Measurements from ENCODE around the gene HCRT.
"Not testable (repeated sequence)": the region's sequence is repeated elsewhere in the genome, so short reads cannot be mapped to it uniquely, and the experiment has no call there.

The HCRT gene

DNA sequence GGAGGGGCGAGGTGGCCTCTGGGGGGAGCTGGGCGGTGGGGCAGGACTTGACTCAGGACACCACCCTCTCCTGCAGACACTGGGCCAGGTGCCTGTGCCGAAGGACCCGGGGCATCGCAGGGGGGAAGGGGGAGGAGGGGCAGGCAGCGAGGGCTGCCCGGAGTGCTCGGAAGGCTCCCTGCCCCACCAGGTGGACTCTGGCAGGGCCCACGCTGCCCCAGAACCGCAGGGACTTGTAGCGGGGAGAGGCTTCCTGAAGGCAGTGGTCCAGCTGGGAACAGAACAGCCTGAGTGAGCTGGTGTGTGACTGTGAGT is 4.4 kb upstream of the HCRT start:
- TF ChIP-seq YY1 (IDR thresholded peaks at IDR 0.05; ENCODE audit: insufficient read depth, insufficient read length) (no peak), ZNF274 (IDR thresholded peaks at IDR 0.05; ENCODE audit: low read depth, low read length) (no peak), SUZ12 (IDR thresholded peaks at IDR 0.05; ENCODE audit: extremely low read depth, insufficient read depth, insufficient read length) (no peak)
- H3K36me3 ChIP-seq (ENCODE audit: insufficient read depth, insufficient read length, low read length), result no peaks in the 10 kb centered on the region
- DNase-seq (ENCODE audit: low read depth, low spot score), result no peak
- H3K4me1 ChIP-seq (ENCODE audit: insufficient read depth, insufficient read length), result peaks cover 20% of the 10 kb centered on the region
- peaks cover 13% of the 10 kb centered on the region for H3K27me3 ChIP-seq (ENCODE audit: insufficient read depth, insufficient read length)
- no peaks in the 10 kb centered on the region for H3K9me3 ChIP-seq (ENCODE audit: insufficient read depth, low read length)
- no peak overlapping the region for H3K4me3 ChIP-seq (ENCODE audit: insufficient read length, low read depth)
- H3K9ac ChIP-seq (ENCODE audit: insufficient read length, low read depth), result no peak overlapping the region

DNA sequence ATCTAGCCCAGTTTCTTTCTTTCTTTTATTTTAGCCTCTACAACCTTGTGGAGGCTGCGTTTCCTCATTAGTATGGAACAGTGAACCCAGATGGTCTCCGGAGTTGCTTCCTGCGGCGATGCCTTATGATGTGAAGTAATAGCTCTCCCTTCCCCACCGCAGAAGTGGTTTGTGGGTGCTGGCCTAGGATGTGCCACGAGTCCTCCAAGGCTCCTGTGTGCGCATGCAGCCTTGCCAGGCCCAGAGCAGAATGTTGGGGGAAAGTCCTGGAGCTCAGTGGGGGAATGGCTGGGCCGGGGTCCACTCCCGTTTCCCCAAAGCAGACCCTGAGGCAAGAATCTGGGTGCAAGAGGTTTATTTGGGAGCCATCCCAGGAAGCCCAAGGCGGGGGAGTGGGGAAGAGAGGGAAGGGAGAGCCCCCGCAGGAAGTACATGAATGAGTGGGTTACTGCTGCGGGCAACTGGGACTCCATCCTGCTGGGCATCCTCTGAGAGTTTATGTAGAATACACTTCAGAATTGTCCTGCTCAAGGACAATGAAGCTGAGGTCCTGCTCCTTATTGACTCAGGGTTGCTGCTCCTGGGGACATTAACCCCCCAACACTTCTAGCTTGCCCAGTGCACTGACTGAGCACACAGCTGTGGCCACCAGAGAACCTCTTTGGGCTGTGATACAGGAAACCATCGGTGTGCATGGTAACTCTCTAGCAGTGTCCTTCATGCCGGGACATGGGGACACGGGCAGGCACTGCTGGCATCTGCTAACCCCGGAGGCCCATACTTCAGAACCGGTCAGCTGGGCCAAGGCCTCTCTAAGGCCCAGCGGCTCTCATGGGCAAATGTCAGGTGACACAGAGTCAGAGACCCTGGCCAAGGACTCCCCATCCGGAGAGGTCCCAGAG is 3.7 kb upstream of the HCRT start:
- no peak overlapping the region for H3K4me3 ChIP-seq (ENCODE audit: insufficient read length, low read depth)
- TF ChIP-seq ZNF274 (IDR thresholded peaks at IDR 0.05; ENCODE audit: low read depth, low read length) (no peak), SUZ12 (IDR thresholded peaks at IDR 0.05; ENCODE audit: extremely low read depth, insufficient read depth, insufficient read length) (no peak), YY1 (IDR thresholded peaks at IDR 0.05; ENCODE audit: insufficient read depth, insufficient read length) (no peak)

DNA sequence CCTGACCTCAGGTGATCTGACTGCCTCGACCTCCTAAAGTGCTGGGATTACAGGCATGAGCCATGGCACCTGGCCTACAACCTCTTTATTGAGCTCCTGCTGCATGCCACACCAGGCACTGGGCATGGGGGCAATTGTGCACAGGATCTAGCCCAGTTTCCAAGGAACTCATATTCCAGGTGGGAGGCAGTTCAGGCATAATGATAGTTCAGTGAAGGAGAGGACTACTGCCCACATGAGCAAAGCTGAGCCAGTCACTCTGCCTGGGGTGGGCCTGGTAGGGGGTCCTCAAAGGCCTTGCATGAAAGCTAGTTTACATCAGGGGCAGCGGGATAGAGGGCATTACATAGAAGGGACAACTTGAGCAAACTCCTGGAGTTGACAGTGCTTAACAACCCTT is 2.6 kb upstream of the HCRT start:
- Histone ChIP-seq H3K4me1 (ENCODE audit: insufficient read depth, insufficient read length) (peaks cover 25% of the 10 kb centered on the region), H3K9ac (ENCODE audit: insufficient read length, low read depth) (no peak overlapping the region), H3K27me3 (ENCODE audit: insufficient read depth, insufficient read length) (peaks cover 31% of the 10 kb centered on the region), H3K9me3 (ENCODE audit: insufficient read depth, low read length) (no peaks in the 10 kb centered on the region), H3K4me3 (ENCODE audit: insufficient read length, low read depth) (no peak overlapping the region), H3K36me3 (ENCODE audit: insufficient read depth, insufficient read length, low read length) (no peaks in the 10 kb centered on the region)
- DNase-seq (ENCODE audit: low read depth, low spot score), result no peak
- TF ChIP-seq YY1 (IDR thresholded peaks at IDR 0.05; ENCODE audit: insufficient read depth, insufficient read length), result no peak
- TF ChIP-seq SUZ12 (IDR thresholded peaks at IDR 0.05; ENCODE audit: extremely low read depth, insufficient read depth, insufficient read length), result no peak
- no peak for TF ChIP-seq ZNF274 (IDR thresholded peaks at IDR 0.05; ENCODE audit: low read depth, low read length)

More for the DNA sequence above, 3.7 kb upstream of the HCRT start:
- Histone ChIP-seq H3K9ac (ENCODE audit: insufficient read length, low read depth) (no peak overlapping the region), H3K9me3 (ENCODE audit: insufficient read depth, low read length) (no peaks in the 10 kb centered on the region), H3K36me3 (ENCODE audit: insufficient read depth, insufficient read length, low read length) (no peaks in the 10 kb centered on the region), H3K27me3 (ENCODE audit: insufficient read depth, insufficient read length) (peaks cover 19% of the 10 kb centered on the region), H3K4me1 (ENCODE audit: insufficient read depth, insufficient read length) (peaks cover 23% of the 10 kb centered on the region)
- DNase-seq (ENCODE audit: low read depth, low spot score), result no peak

DNA sequence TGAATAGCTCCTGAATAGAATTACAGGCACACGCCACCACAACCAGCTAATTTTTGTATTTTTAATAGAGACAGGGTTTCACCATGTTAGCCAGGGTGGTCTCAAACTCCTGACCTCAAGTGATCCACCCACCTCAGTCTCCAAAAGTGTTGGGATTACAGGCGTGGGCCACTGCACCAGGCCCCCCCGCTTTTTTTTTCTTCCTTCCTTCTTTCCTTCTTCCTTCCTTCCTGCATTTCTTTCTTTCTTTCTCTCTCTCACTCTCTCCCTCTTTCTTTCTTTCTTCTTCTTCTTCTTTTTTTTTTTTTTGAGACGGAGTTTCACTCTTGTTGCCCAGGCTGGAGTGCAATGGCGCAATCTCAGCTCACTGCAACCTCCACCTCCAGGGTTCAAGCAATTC is 939 bp upstream of the HCRT start:
- H3K9me3 ChIP-seq (ENCODE audit: insufficient read depth, low read length); H3K9ac ChIP-seq (ENCODE audit: insufficient read length, low read depth); H3K36me3 ChIP-seq (ENCODE audit: insufficient read depth, insufficient read length, low read length); DNase-seq (ENCODE audit: low read depth, low spot score); H3K4me3 ChIP-seq (ENCODE audit: insufficient read length, low read depth): not testable (repeated sequence)
- Histone ChIP-seq H3K4me1 (ENCODE audit: insufficient read depth, insufficient read length) (peaks cover 27% of the 10 kb centered on the region), H3K27me3 (ENCODE audit: insufficient read depth, insufficient read length) (peaks cover 47% of the 10 kb centered on the region)

DNA sequence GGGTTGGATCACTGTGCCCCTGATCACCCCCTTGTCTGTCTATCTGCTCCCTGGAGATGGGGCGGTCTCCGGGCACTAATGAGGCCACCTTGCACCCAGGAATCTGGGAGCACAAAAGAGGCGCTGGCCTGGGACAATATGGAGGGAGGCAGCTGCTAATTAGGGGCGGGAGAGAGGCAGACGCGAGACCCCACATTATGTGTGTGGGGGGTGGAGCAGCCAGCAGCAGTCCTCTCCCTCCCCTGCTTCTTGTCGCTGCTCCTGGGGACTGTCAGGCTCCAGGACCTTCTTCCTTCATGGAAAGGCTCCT is 324 bp upstream of the HCRT start:
- H3K4me1 ChIP-seq (ENCODE audit: insufficient read depth, insufficient read length), result peaks cover 27% of the 10 kb centered on the region

DNA sequence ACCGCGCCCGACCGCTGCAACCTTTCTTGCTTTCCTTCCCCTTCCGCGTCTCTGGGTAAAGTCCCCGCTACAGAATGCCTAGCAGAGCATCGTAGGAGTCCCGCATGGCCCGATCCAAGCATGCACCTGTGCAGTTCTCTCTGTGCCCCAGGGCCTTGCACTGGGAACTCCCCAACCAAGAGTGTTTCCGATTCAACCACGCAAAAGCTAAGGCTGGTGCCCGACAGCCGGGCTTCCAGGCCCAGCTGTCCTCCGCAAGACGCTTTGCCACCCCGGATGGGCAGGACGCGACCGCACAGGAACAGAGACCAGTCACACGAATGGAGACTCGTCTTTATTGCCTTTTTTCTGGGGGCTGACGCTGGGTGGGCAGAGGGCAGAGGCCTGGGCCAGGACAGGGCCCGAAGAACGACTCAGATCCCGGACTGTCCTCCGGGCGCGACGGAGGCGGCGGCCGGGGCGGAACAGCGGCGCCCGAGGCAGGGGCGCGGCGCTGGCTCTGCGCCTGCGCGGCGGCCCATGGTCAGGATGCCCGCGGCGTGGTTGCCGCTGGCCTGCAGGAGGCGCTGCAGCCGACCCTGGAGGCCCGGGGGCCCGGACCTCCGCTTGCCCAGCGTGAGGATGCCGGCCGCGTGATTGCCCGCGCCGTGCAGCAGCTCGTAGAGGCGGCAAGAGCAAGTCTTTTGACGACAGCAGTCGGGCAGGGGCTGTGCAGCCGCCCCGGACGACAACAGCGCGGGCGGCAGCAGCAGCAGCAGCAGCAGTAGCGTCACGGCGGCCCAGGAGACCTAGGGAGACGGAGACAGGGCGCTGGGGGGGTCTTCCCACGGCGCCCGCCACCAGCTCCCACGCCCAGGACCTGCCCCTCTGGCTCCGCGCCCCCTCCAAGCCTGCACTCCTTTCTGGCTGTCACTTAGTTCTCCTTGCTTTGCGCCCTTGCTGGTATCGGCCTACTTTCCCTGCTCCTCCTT is 1.2 kb downstream of the HCRT start:
- H3K4me1 ChIP-seq (ENCODE audit: insufficient read depth, insufficient read length), result peaks cover 29% of the 10 kb centered on the region
- peak overlapping the region; percentile 51 for H3K4me3 ChIP-seq (ENCODE audit: insufficient read length, low read depth)
- H3K27me3 ChIP-seq (ENCODE audit: insufficient read depth, insufficient read length), result peaks cover 67% of the 10 kb centered on the region
- peak; percentile 62 for DNase-seq (ENCODE audit: low read depth, low spot score)
- TF ChIP-seq YY1 (IDR thresholded peaks at IDR 0.05; ENCODE audit: insufficient read depth, insufficient read length) (no peak), ZNF274 (IDR thresholded peaks at IDR 0.05; ENCODE audit: low read depth, low read length) (no peak), SUZ12 (IDR thresholded peaks at IDR 0.05; ENCODE audit: extremely low read depth, insufficient read depth, insufficient read length) (no peak)
- peak overlapping the region; percentile 63 for H3K9ac ChIP-seq (ENCODE audit: insufficient read length, low read depth)
- H3K36me3 ChIP-seq (ENCODE audit: insufficient read depth, insufficient read length, low read length), result no peaks in the 10 kb centered on the region
- H3K9me3 ChIP-seq (ENCODE audit: insufficient read depth, low read length), result no peaks in the 10 kb centered on the region

More for the DNA sequence above, 324 bp upstream of the HCRT start:
- Histone ChIP-seq H3K27me3 (ENCODE audit: insufficient read depth, insufficient read length) (peaks cover 53% of the 10 kb centered on the region), H3K36me3 (ENCODE audit: insufficient read depth, insufficient read length, low read length) (no peaks in the 10 kb centered on the region), H3K9ac (ENCODE audit: insufficient read length, low read depth) (peak overlapping the region; percentile 33), H3K9me3 (ENCODE audit: insufficient read depth, low read length) (no peaks in the 10 kb centered on the region), H3K4me3 (ENCODE audit: insufficient read length, low read depth) (no peak overlapping the region)
- DNase-seq (ENCODE audit: low read depth, low spot score), result no peak
- TF ChIP-seq SUZ12 (IDR thresholded peaks at IDR 0.05; ENCODE audit: extremely low read depth, insufficient read depth, insufficient read length), result no peak
- TF ChIP-seq ZNF274 (IDR thresholded peaks at IDR 0.05; ENCODE audit: low read depth, low read length), result no peak
- no peak for TF ChIP-seq YY1 (IDR thresholded peaks at IDR 0.05; ENCODE audit: insufficient read depth, insufficient read length)

Data from NT2/D1 (cell line).